ENCODE results near the gene KRTAP1-5.

Gene KRTAP1-5

DNA sequence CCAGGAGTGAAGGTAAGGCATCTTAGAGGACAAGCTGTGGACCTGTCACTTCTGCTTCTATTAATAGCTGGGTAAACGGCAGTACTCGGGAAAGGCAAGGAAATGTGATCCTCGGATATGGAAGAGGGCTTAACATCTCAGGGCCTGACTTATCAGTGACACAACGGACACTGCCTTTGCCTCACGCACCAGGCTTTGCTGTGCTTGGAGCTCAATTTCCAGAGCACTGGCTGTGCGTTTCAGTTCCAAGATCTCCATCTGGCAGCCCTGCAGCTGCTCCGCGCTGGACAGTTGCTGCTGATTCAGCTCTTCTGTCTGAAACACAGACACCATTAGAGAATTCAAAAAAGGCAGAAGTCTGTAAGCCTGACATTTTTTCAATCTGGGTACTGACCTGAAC is 46.4 kb downstream of the KRTAP1-5 start:
- ATAC-seq (ENCODE audit: low read depth) (no peak), DNase-seq (ENCODE audit: low spot score in 2 of 2) (no peak)
- no peaks in the 10 kb centered on the region for H3K4me1 Mint-ChIP-seq
- H3K27me3 Mint-ChIP-seq, result peaks cover 23% of the 10 kb centered on the region
- no peaks in the 10 kb centered on the region for H3K36me3 Mint-ChIP-seq
- no peaks in the 10 kb centered on the region for H3K9me3 Mint-ChIP-seq
- H3K4me3 Mint-ChIP-seq, result no peak overlapping the region
- no peak overlapping the region for H3K27ac Mint-ChIP-seq

DNA sequence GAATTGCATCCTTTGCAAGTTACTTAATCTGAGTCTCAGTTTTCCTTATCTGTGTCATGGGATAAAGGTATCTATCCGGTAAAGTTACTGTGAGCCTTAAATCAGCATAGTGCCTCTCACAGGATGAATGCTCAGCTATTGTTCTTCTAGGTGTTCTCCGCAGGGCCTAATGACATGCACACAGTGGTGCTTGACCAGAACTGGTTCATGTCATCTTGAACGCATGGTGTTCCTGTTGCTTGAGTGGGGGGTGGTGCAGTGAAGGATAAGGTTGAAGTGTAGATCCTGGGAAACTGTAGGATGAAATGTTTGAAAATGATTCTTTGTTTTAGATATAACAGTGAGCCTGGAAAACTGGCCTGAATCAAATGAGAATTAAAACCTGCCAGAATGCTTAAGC is 46.9 kb downstream of the KRTAP1-5 start:
- ATAC-seq (ENCODE audit: low read depth), result no peak
- no peak for DNase-seq (ENCODE audit: low spot score in 2 of 2)
- Mint-ChIP-seq H3K9me3 (no peaks in the 10 kb centered on the region), H3K4me3 (no peak overlapping the region), H3K36me3 (no peaks in the 10 kb centered on the region), H3K27me3 (peaks cover 23% of the 10 kb centered on the region), H3K27ac (no peak overlapping the region), H3K4me1 (no peaks in the 10 kb centered on the region)

DNA sequence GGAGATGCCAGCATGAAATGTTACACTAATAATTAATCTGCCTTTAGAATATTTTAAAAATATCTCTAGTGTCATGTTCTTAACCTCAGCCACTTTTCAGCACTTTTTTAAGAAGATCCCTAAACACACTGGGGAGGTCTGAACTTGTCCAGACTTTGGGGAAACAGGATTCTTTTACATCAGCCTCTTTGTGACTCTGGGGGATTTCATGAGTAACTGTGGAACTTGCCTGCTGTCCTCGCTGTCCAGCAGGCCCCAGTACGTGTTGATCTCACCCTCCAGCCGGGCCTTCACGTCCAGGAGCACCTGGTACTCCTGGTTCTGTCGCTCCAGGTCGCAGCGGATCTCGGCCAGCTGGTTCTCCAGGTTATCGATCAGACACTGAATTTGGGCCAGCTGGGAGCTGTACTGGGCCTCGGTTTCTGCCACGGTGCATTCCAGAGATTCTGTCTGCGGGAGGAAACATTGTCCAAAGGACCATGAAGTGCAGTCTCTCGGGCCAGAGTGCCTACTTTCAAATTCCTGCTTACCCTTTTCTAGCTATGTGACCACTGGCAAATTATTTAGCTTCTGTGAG is 48.3 kb downstream of the KRTAP1-5 start:
- no peak overlapping the region for H3K4me3 Mint-ChIP-seq
- H3K27me3 Mint-ChIP-seq, result peaks cover 17% of the 10 kb centered on the region
- no peak overlapping the region for H3K27ac Mint-ChIP-seq
- no peak for ATAC-seq (ENCODE audit: low read depth)
- no peaks in the 10 kb centered on the region for H3K4me1 Mint-ChIP-seq
- no peaks in the 10 kb centered on the region for H3K36me3 Mint-ChIP-seq
- DNase-seq (ENCODE audit: low spot score in 2 of 2), result no peak
- H3K9me3 Mint-ChIP-seq, result no peaks in the 10 kb centered on the region

Measured in memory B cell (primary cell).